Measurements from ENCODE around the gene SEC14L3. TPM values are rescaled to one million over a fixed set of nuclear protein-coding genes. Genes with fewer than 3 reads are reported as not detected.

SEC14L3 gene
- polyA plus RNA-seq, 1 donor from 2014 or later = not detected

GRCh38 chr22:30426388-30427353, 45.1 kb downstream of the SEC14L3 start:
- Mint-ChIP-seq H3K9me3 (no peaks in the 10 kb centered on the region), H3K27me3 (no peaks in the 10 kb centered on the region), H3K4me1 (peaks cover 21 to 30% (median 28%) of the 10 kb centered on the region in 3 donors), H3K36me3 (no peaks in the 10 kb centered on the region), H3K27ac (peak overlapping the region; percentile 81 to 99 (median 95)), H3K4me3 (peak overlapping the region; percentile 91 to 96 (median 96))

- H3K9me3 Mint-ChIP-seq = no peaks in the 10 kb centered on the region
- H3K27me3 Mint-ChIP-seq = no peaks in the 10 kb centered on the region
- H3K27ac Mint-ChIP-seq = peak within 1 kb of the TSS; percentile 81 to 99 (median 98)
- peak within 1 kb of the TSS; percentile 91 to 99 (median 96) for H3K4me3 Mint-ChIP-seq
- H3K4me1 Mint-ChIP-seq = peaks cover 21 to 31% (median 28%) of the 10 kb centered on the region in 3 donors
- no peaks in the 10 kb centered on the region for H3K36me3 Mint-ChIP-seq
Measured at GRCh38 chr22:30425616-30426387, 46.0 kb downstream of the SEC14L3 start, which contains the start of gene MTFP1. Gene MTFP1 (plus strand): TSS chr22:30425768. CDS start chr22:30425880, 112 bp downstream.

- H3K4me3 Mint-ChIP-seq = peak overlapping the region; percentile 91 to 96 (median 96)
- H3K27me3 Mint-ChIP-seq = no peaks in the 10 kb centered on the region
- no peaks in the 10 kb centered on the region for H3K36me3 Mint-ChIP-seq
- peaks cover 21 to 31% (median 28%) of the 10 kb centered on the region in 3 donors for H3K4me1 Mint-ChIP-seq
- no peaks in the 10 kb centered on the region for H3K9me3 Mint-ChIP-seq
- H3K27ac Mint-ChIP-seq = peak overlapping the region; percentile 81 to 99 (median 95)
Measured at GRCh38 chr22:30425327-30425615, 46.5 kb downstream of the SEC14L3 start.

- H3K27me3 Mint-ChIP-seq = no peaks in the 10 kb centered on the region
- H3K4me3 Mint-ChIP-seq = peak overlapping the region; percentile 91 to 99 (median 96)
- H3K9me3 Mint-ChIP-seq = no peaks in the 10 kb centered on the region
- peak overlapping the region; percentile 81 to 99 (median 98) for H3K27ac Mint-ChIP-seq
- H3K36me3 Mint-ChIP-seq = no peaks in the 10 kb centered on the region
- H3K4me1 Mint-ChIP-seq = peaks cover 21 to 31% (median 28%) of the 10 kb centered on the region in 3 donors
Measured at GRCh38 chr22:30424534-30425326, 47.1 kb downstream of the SEC14L3 start.

- Mint-ChIP-seq H3K4me1 (peaks cover 21 to 31% (median 28%) of the 10 kb centered on the region in 3 donors), H3K4me3 (peak overlapping the region; percentile 91 to 99 (median 96)), H3K9me3 (no peaks in the 10 kb centered on the region), H3K36me3 (no peaks in the 10 kb centered on the region), H3K27ac (peak overlapping the region; percentile 81 to 98 (median 95)), H3K27me3 (no peaks in the 10 kb centered on the region)
Measured at GRCh38 chr22:30423959-30424533, 47.8 kb downstream of the SEC14L3 start.

- Mint-ChIP-seq H3K27me3 (no peaks in the 10 kb centered on the region), H3K36me3 (no peaks in the 10 kb centered on the region), H3K9me3 (no peaks in the 10 kb centered on the region), H3K4me1 (peaks cover 21 to 31% (median 28%) of the 10 kb centered on the region in 3 donors), H3K27ac (peak overlapping the region; percentile 81 to 98 (median 95)), H3K4me3 (peak overlapping the region; percentile 91 to 99 (median 96))
Measured at GRCh38 chr22:30423301-30423958, 48.4 kb downstream of the SEC14L3 start.

- peak overlapping the region in 2 of 3 donors; percentile 67 to 95 for H3K27ac Mint-ChIP-seq
- peak overlapping the region; percentile 91 to 99 (median 96) for H3K4me3 Mint-ChIP-seq
- H3K27me3 Mint-ChIP-seq = no peaks in the 10 kb centered on the region
- no peaks in the 10 kb centered on the region for H3K36me3 Mint-ChIP-seq
- H3K4me1 Mint-ChIP-seq = peaks cover 21 to 31% (median 28%) of the 10 kb centered on the region in 3 donors
- no peaks in the 10 kb centered on the region for H3K9me3 Mint-ChIP-seq
Measured at GRCh38 chr22:30422481-30423300, 49.1 kb downstream of the SEC14L3 start.

GRCh38 chr22:30421695-30422480, 49.9 kb downstream of the SEC14L3 start:
- Mint-ChIP-seq H3K4me1 (peaks cover 21 to 29% (median 27%) of the 10 kb centered on the region in 3 donors), H3K4me3 (peak overlapping the region in 3 of 4 donors; percentile 78 to 96 (median 91)), H3K27ac (peak overlapping the region in 2 of 3 donors; percentile 67 to 95), H3K27me3 (no peaks in the 10 kb centered on the region), H3K9me3 (no peaks in the 10 kb centered on the region), H3K36me3 (no peaks in the 10 kb centered on the region)

- Mint-ChIP-seq H3K9me3 (no peaks in the 10 kb centered on the region), H3K27ac (peak overlapping the region in 1 of 3 donors; percentile 85), H3K4me3 (peak overlapping the region in 2 of 4 donors; percentile 33 to 54)
Measured at GRCh38 chr22:30420347-30421125, 51.3 kb downstream of the SEC14L3 start.

GRCh38 chr22:30416837-30417236, 55.0 kb downstream of the SEC14L3 start:
- H3K4me3 Mint-ChIP-seq = no peak overlapping the region
- H3K4me1 Mint-ChIP-seq = peaks cover 0 to 3% (median 0%) of the 10 kb centered on the region in 3 donors
- no peaks in the 10 kb centered on the region for H3K27me3 Mint-ChIP-seq
- H3K36me3 Mint-ChIP-seq = peaks cover 12% of the 10 kb centered on the region
- no peaks in the 10 kb centered on the region for H3K9me3 Mint-ChIP-seq
- H3K27ac Mint-ChIP-seq = no peak overlapping the region

More at GRCh38 chr22:30420347-30421125, 51.3 kb downstream of the SEC14L3 start:
- Mint-ChIP-seq H3K27me3 (no peaks in the 10 kb centered on the region), H3K36me3 (peaks cover 4% of the 10 kb centered on the region), H3K4me1 (peaks cover 13 to 26% (median 17%) of the 10 kb centered on the region in 3 donors)

GRCh38 chr22:30416403-30416802, 55.4 kb downstream of the SEC14L3 start:
- no peaks in the 10 kb centered on the region for H3K4me1 Mint-ChIP-seq
- H3K27ac Mint-ChIP-seq = no peak overlapping the region

More at GRCh38 chr22:30416403-30416802, 55.4 kb downstream of the SEC14L3 start:
- no peak overlapping the region for H3K4me3 Mint-ChIP-seq
- no peaks in the 10 kb centered on the region for H3K9me3 Mint-ChIP-seq
- H3K36me3 Mint-ChIP-seq = peaks cover 12% of the 10 kb centered on the region
- H3K27me3 Mint-ChIP-seq = no peaks in the 10 kb centered on the region
